GM10266 (cell line): ENCODE measurements around the gene SNAPC5.
"Not testable (repeated sequence)": the region's sequence is repeated elsewhere in the genome, so short reads cannot be mapped to it uniquely, and the experiment has no call there.

Experiments used
- DNase-seq: peaks from one replicate; pipeline ENCODE4 v3.0.0; 2012; ENCODE audit errors: extremely low spot score
- TF ChIP-seq, protein P1 (sequence below): IDR thresholded peaks from 2 replicates; pipeline ENCODE4 v1.5.1; 2012; ENCODE audit warnings: mild to moderate bottlenecking, low read depth; ENCODE audit not compliant: control insufficient read depth, insufficient read depth; ENCODE audit errors: missing control alignments

The SNAPC5 gene

GRCh38 chr15:66476535-66476934 lies 21.0 kb downstream of the SNAPC5 start:
- DNase-seq, result no peak
- TF ChIP-seq, protein P1, sequence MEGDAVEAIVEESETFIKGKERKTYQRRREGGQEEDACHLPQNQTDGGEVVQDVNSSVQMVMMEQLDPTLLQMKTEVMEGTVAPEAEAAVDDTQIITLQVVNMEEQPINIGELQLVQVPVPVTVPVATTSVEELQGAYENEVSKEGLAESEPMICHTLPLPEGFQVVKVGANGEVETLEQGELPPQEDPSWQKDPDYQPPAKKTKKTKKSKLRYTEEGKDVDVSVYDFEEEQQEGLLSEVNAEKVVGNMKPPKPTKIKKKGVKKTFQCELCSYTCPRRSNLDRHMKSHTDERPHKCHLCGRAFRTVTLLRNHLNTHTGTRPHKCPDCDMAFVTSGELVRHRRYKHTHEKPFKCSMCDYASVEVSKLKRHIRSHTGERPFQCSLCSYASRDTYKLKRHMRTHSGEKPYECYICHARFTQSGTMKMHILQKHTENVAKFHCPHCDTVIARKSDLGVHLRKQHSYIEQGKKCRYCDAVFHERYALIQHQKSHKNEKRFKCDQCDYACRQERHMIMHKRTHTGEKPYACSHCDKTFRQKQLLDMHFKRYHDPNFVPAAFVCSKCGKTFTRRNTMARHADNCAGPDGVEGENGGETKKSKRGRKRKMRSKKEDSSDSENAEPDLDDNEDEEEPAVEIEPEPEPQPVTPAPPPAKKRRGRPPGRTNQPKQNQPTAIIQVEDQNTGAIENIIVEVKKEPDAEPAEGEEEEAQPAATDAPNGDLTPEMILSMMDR, result no peak

DNA sequence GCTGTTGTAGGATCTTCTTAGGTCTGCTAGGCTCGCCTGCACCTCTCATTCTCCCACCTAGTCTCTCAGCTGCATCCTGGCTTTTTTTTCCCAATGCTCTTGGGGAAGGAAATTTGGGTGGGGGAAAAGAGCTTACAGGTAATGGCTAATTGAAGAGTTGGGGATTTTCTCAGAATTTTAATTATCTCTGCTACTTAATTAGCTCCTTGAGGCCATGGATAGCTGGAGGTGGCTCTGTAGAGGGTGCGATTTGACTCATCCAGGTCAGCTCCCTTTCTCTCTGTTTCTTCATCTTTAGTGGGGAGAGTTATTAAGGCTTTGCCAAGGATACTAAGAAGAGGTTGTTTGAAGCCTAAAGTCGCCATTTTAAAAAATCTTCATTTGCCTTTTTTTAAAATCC lies 22.6 kb downstream of the SNAPC5 start:
- no peak for DNase-seq
- TF ChIP-seq, protein P1, result no peak

DNA sequence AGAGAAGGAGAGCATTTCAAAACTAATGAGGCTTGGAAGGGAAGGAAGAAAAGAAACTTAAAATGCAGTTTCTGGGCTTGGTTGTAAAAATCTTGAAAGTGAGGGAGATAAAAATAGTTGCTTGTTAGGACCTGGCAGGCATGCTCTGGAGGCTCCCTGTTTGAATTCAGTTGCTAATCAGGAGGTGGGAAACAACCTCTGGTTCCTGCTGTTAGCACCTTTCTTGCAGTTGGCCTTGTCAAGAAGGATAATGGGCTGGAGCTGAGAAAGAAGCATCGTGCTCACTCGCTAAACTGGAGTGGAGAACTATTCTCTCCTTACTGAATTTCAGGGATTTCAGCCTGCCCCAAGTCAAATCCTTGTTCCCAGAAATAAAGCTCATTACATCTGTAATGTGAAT lies 23.4 kb downstream of the SNAPC5 start:
- TF ChIP-seq, protein P1, result no peak
- no peak for DNase-seq

GRCh38 chr15:66472176-66472999 lies 25.2 kb downstream of the SNAPC5 start:
- TF ChIP-seq, protein P1, result no peak
- peak; percentile 77 for DNase-seq

DNA sequence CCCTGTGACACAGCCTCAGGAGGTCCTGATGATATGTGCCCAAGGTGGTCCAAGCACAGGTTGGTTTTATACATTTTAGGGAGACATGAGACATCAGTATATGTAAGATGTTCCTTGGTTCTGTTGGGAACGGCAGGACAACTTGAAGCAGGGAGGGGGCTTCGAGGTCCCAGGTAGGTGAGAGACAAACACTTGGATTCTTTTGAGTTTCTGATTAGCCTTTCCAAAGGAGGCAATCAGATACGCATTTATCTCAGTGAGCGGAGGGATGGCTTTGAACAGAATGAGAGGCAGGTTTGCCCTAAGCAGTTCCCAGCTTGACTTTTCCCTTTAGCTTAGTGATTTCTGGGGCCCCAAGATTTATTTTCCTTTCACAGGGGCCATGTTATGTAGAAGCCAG lies 26.7 kb downstream of the SNAPC5 start:
- DNase-seq, result not testable (repeated sequence)

GRCh38 chr15:66467162-66468040 lies 30.2 kb downstream of the SNAPC5 start:
- DNase-seq, result not testable (repeated sequence)

DNA sequence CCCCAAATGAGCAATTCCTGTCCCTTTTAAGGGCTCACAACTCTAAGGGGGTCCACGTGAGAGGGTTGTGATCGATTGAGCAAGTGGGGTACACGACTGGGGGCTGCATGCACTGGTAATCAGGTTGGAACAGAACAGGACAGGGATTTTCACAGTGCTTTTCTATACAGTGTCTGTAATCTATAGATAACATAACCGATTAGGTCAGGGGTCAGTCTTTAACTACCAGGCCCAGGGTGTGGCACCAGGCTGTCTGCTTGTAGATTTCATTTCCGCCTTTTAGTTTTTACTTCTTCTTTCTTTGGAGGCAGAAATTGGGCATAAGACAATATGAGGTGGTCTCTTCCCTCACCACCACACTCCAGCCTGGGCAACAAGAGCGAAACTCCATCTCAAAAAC lies 32.3 kb downstream of the SNAPC5 start:
- not testable (repeated sequence) for DNase-seq

DNA sequence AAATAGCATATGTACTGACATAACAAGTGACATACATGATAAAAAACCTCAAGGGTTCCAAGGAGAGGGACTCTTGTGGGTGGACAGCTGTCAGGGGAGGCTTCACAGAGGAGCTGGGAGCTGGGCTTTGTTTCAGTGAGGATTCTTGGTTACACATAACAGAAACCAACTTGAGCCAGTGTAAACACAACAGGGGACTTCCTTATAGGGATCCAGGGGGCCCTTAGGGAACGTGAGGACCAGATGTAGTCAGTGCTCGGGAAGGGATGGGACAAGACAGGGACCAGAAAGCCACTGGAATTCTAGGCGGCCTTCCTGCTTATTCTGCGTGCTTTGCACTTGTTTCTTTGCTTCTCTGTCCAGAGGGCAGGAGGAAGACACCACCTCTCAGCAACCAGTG lies 34.9 kb downstream of the SNAPC5 start:
- no peak for DNase-seq
- TF ChIP-seq, protein P1, result no peak
